PC-3 (cell line): ENCODE data around the gene TMCC3.

Source experiments
- EZH2 ChIP-seq: fragments of 300-600 bp; sonication (generic); IDR thresholded peaks from one replicate; pipeline ENCODE4 v1.6.1; 2017; ENCODE audit warnings: antibody characterized with exemption, mild to moderate bottlenecking, low read length; ENCODE audit not compliant: unreplicated experiment
- TF ChIP-seq, protein P1 (sequence below): fragments of 300-600 bp; sonication (generic); conservative IDR thresholded peaks from 2 replicates; pipeline ENCODE4 v1.5.1; 2017; ENCODE audit warnings: antibody characterized with exemption, low read depth, mild to moderate bottlenecking, low read length

- TF ChIP-seq, protein P1, sequence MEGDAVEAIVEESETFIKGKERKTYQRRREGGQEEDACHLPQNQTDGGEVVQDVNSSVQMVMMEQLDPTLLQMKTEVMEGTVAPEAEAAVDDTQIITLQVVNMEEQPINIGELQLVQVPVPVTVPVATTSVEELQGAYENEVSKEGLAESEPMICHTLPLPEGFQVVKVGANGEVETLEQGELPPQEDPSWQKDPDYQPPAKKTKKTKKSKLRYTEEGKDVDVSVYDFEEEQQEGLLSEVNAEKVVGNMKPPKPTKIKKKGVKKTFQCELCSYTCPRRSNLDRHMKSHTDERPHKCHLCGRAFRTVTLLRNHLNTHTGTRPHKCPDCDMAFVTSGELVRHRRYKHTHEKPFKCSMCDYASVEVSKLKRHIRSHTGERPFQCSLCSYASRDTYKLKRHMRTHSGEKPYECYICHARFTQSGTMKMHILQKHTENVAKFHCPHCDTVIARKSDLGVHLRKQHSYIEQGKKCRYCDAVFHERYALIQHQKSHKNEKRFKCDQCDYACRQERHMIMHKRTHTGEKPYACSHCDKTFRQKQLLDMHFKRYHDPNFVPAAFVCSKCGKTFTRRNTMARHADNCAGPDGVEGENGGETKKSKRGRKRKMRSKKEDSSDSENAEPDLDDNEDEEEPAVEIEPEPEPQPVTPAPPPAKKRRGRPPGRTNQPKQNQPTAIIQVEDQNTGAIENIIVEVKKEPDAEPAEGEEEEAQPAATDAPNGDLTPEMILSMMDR, result no peak
- TF ChIP-seq EZH2, result no peak
Observed at GRCh38 chr12:94644141-94644979, 6.0 kb downstream of the TMCC3 start.
